Measurements from ENCODE around the gene TMEFF1. TPM values are rescaled to one million over a fixed set of nuclear protein-coding genes. Genes with fewer than 3 reads are reported as not detected.

The TMEFF1 gene
- total and polyA plus RNA-seq, 2 experiments from 2014 or later, result 22.3 to 34.2 TPM

GRCh38 chr9:100591639-100592412 lies 118.9 kb downstream of the TMEFF1 start:
- Histone ChIP-seq H3K27me3 (no peaks in the 10 kb centered on the region), H3K9me3 (ENCODE audit: low read depth) (no peaks in the 10 kb centered on the region), H3K36me3 (no peaks in the 10 kb centered on the region), H3K27ac (no peak overlapping the region), H3K4me1 (ENCODE audit: low read depth) (no peaks in the 10 kb centered on the region), H3K4me3 (no peak overlapping the region)
- no peak for DNase-seq (ENCODE audit: low read depth in 1 of 2, low spot score in 1 of 2)
- no peak for TF ChIP-seq CTCF (IDR thresholded peaks at IDR 0.05; ENCODE audit: low read depth, low read length)

- no peaks in the 10 kb centered on the region for H3K4me1 ChIP-seq (ENCODE audit: low read depth)
- TF ChIP-seq CTCF (IDR thresholded peaks at IDR 0.05; ENCODE audit: low read depth, low read length), result peak; percentile 73
- no peaks in the 10 kb centered on the region for H3K27me3 ChIP-seq
- no peak overlapping the region for H3K4me3 ChIP-seq
- no peaks in the 10 kb centered on the region for H3K36me3 ChIP-seq
- H3K27ac ChIP-seq, result no peak overlapping the region
- peak; percentile 74 to 76 for DNase-seq (ENCODE audit: low read depth in 1 of 2, low spot score in 1 of 2)
- no peaks in the 10 kb centered on the region for H3K9me3 ChIP-seq (ENCODE audit: low read depth)
These were observed 122.6 kb downstream of the TMEFF1 start for GRCh38 chr9:100595391-100596199.

GRCh38 chr9:100597236-100597635 lies 124.3 kb downstream of the TMEFF1 start:
- Histone ChIP-seq H3K4me3 (no peak overlapping the region), H3K4me1 (ENCODE audit: low read depth) (no peaks in the 10 kb centered on the region), H3K36me3 (no peaks in the 10 kb centered on the region), H3K27ac (no peak overlapping the region), H3K27me3 (no peaks in the 10 kb centered on the region), H3K9me3 (ENCODE audit: low read depth) (no peaks in the 10 kb centered on the region)
- TF ChIP-seq CTCF (IDR thresholded peaks at IDR 0.05; ENCODE audit: low read depth, low read length), result no peak
- no peak for DNase-seq (ENCODE audit: low read depth in 1 of 2, low spot score in 1 of 2)

- H3K4me1 ChIP-seq (ENCODE audit: low read depth), result no peaks in the 10 kb centered on the region
These were observed 125.7 kb downstream of the TMEFF1 start for GRCh38 chr9:100598641-100599145.

More at GRCh38 chr9:100598641-100599145, 125.7 kb downstream of the TMEFF1 start:
- Histone ChIP-seq H3K4me3 (peak overlapping the region; percentile 27), H3K27me3 (no peaks in the 10 kb centered on the region), H3K27ac (no peak overlapping the region), H3K9me3 (ENCODE audit: low read depth) (no peaks in the 10 kb centered on the region), H3K36me3 (no peaks in the 10 kb centered on the region)
- peak; percentile 84 to 90 for DNase-seq (ENCODE audit: low read depth in 1 of 2, low spot score in 1 of 2)
- no peak for TF ChIP-seq CTCF (IDR thresholded peaks at IDR 0.05; ENCODE audit: low read depth, low read length)

Measured in cardiac muscle cell (in vitro differentiated cells and primary cell).